PC-3 (cell line): ENCODE results near the gene ANXA6. TPM values are rescaled to one million over a fixed set of nuclear protein-coding genes. Genes with fewer than 3 reads are reported as not detected.

Experiments used
- ATAC-seq: fragments of 200-7000 bp; cut with Tn5 transposase; 2 replicates; pipeline ENCODE4 v1.9.1; 2020; ENCODE audit warnings: mild to moderate bottlenecking, moderate library complexity
- BruUV-seq: library from RNA; stranded (reverse); fragments of 400-500 nt; replicated peaks from 2 replicates; lab custom pipeline; 2021; lab: Mats Ljungman, UMichigan
- CTCF ChIA-PET: fragments of 300-600 bp; sonication (Branson Sonifier 250); formaldehyde crosslinking; loops from one replicate; lab custom pipeline; 2022; ENCODE audit warnings: antibody characterized with exemption; lab: Charles Lee
- POLR2A ChIA-PET: fragments of 300-600 bp; sonication (Branson Sonifier 250); formaldehyde crosslinking; loops from one replicate; lab custom pipeline; 2022; ENCODE audit warnings: antibody characterized with exemption; ENCODE audit not compliant: unreplicated experiment; lab: Charles Lee
- DNase-seq: peaks from one replicate; pipeline ENCODE4 v3.0.0-alpha.2; 2015
- H2AFZ ChIP-seq: fragments of 300-600 bp; sonication (generic); 2 replicates; pipeline ENCODE4 v1.6.0; 2016; ENCODE audit warnings: antibody characterized with exemption, low read length
- H3F3A ChIP-seq: fragments of 300-600 bp; sonication (generic); one replicate; pipeline ENCODE4 v1.6.0; 2017; ENCODE audit warnings: antibody characterized with exemption, low read length, control low read depth, mild to moderate bottlenecking; ENCODE audit not compliant: unreplicated experiment
- H3K27ac ChIP-seq: fragments of 300-600 bp; sonication (generic); 2 replicates; pipeline ENCODE4 v1.5.1; 2016; ENCODE audit warnings: mild to moderate bottlenecking, low read length
- H3K27me3 ChIP-seq: fragments of 300-600 bp; sonication (generic); 2 replicates; pipeline ENCODE4 v1.6.1; 2016; ENCODE audit warnings: low read length, mixed read lengths
- H3K36me3 ChIP-seq: fragments of 300-600 bp; sonication (generic); 2 replicates; pipeline ENCODE4 v1.6.1; 2016; ENCODE audit warnings: low read depth, mixed run types, low read length, mixed read lengths
- H3K4me1 ChIP-seq: fragments of 300-600 bp; sonication (generic); 2 replicates; pipeline ENCODE4 v1.5.1; 2016; ENCODE audit warnings: low read length; ENCODE audit not compliant: insufficient read depth
- H3K4me2 ChIP-seq: fragments of 300-600 bp; sonication (generic); 2 replicates; pipeline ENCODE4 v1.6.0; 2016; ENCODE audit warnings: low read length
- H3K4me3 ChIP-seq: fragments of 300-600 bp; sonication (generic); 2 replicates; pipeline ENCODE4 v1.5.1; 2016; ENCODE audit warnings: mild to moderate bottlenecking, low read length, mixed read lengths
- H3K79me2 ChIP-seq: fragments of 300-600 bp; sonication (generic); 2 replicates; pipeline ENCODE4 v1.6.1; 2017; ENCODE audit warnings: low read length, mixed read lengths
- H3K9ac ChIP-seq: fragments of 300-600 bp; sonication (generic); 2 replicates; pipeline ENCODE4 v1.6.0; 2016; ENCODE audit warnings: mild to moderate bottlenecking, low read length
- H3K9me2 ChIP-seq: fragments of 300-600 bp; sonication (generic); replicated peaks from 2 replicates; pipeline ENCODE4 v1.6.1; 2016; ENCODE audit warnings: mixed run types, low read length, mixed read lengths
- H3K9me3 ChIP-seq: fragments of 300-600 bp; sonication (generic); 2 replicates; pipeline ENCODE4 v1.6.1; 2016; ENCODE audit warnings: low read length, mixed read lengths
- H4K20me1 ChIP-seq: fragments of 300-600 bp; sonication (generic); 2 replicates; pipeline ENCODE4 v1.6.1; 2016; ENCODE audit warnings: low read length, mixed read lengths
- CTCF ChIP-seq: fragments of 300-600 bp; sonication (generic); conservative IDR thresholded peaks from 2 replicates; pipeline ENCODE4 v1.5.1; 2017; ENCODE audit warnings: antibody characterized with exemption, low read depth, mild to moderate bottlenecking, low read length
- EZH2 ChIP-seq: fragments of 300-600 bp; sonication (generic); IDR thresholded peaks from one replicate; pipeline ENCODE4 v1.6.1; 2017; ENCODE audit warnings: antibody characterized with exemption, mild to moderate bottlenecking, low read length; ENCODE audit not compliant: unreplicated experiment
- EZH2phosphoT487 ChIP-seq: fragments of 300-600 bp; sonication (generic); IDR thresholded peaks from 2 replicates; pipeline ENCODE4 v1.6.1; 2018; ENCODE audit warnings: mild to moderate bottlenecking, antibody characterized with exemption, low read length, borderline replicate concordance
- intact Hi-C: fragments of 100-400 bp; cut with micrococcal nuclease; formaldehyde crosslinking; loops from 2 replicates; pipeline ENCODE4 v1.9.0; 2023
- total RNA-seq: library from RNA; depleted of rRNA; stranded (reverse); fragments of >200 nt; gene quantifications from 2 replicates; pipeline ENCODE4 v1.2.3, GENCODE V29; 2014

Gene ANXA6
- total RNA-seq, 1 experiment from 2014 or later = 122 TPM

- ChIA-PET POLR2A (no interaction called here), CTCF (no interaction called here)
- Histone ChIP-seq H3K27ac (no peak overlapping the region), H3K36me3 (peaks cover 10% of the 10 kb centered on the region; the same call in 1 of the 2 replicates), H3K9ac (no peak overlapping the region), H3K79me2 (no peaks in the 10 kb centered on the region), H4K20me1 (no peaks in the 10 kb centered on the region), H3K9me3 (no peaks in the 10 kb centered on the region), H3F3A (no peaks in the 10 kb centered on the region), H2AFZ (no peak overlapping the region), H3K4me2 (no peak overlapping the region), H3K9me2 (no peaks in the 10 kb centered on the region), H3K4me3 (no peak overlapping the region), H3K27me3 (no peaks in the 10 kb centered on the region), H3K4me1 (no peaks in the 10 kb centered on the region)
- BruUV-seq = no TSS peak
- ATAC-seq (no peak), DNase-seq (no peak)
- TF ChIP-seq EZH2phosphoT487 = no peak
- TF ChIP-seq EZH2 = no peak
- intact Hi-C loops = no loop called here
Measured at GRCh38 chr5:151106509-151106908, 51.1 kb downstream of the ANXA6 start.

- Histone ChIP-seq H3K9ac (no peak overlapping the region), H3K79me2 (no peaks in the 10 kb centered on the region), H3K9me2 (no peaks in the 10 kb centered on the region), H3K4me1 (no peaks in the 10 kb centered on the region), H3K27ac (no peak overlapping the region), H3K36me3 (peaks cover 10% of the 10 kb centered on the region; the same call in 1 of the 2 replicates), H3K4me3 (no peak overlapping the region), H3K27me3 (no peaks in the 10 kb centered on the region), H3K9me3 (no peaks in the 10 kb centered on the region), H4K20me1 (no peaks in the 10 kb centered on the region), H2AFZ (no peak overlapping the region), H3K4me2 (no peak overlapping the region), H3F3A (no peaks in the 10 kb centered on the region)
- DNase-seq = no peak
- ChIA-PET CTCF (no interaction called here), POLR2A (no interaction called here)
- no peak for ATAC-seq
- no peak for TF ChIP-seq EZH2
- TF ChIP-seq EZH2phosphoT487 = no peak
- no peak for TF ChIP-seq CTCF
- intact Hi-C loops = no loop called here
- no TSS peak for BruUV-seq
Measured at GRCh38 chr5:151106043-151106442, 51.5 kb downstream of the ANXA6 start.

GRCh38 chr5:151105561-151105960 lies 52.0 kb downstream of the ANXA6 start:
- H3K27me3 ChIP-seq = no peaks in the 10 kb centered on the region
- ChIA-PET CTCF (no interaction called here), POLR2A (no interaction called here)
- no TSS peak for BruUV-seq
- no peak overlapping the region for H3K4me2 ChIP-seq
- H3K9me3 ChIP-seq = no peaks in the 10 kb centered on the region
- no peak overlapping the region for H3K9ac ChIP-seq
- TF ChIP-seq EZH2phosphoT487 (no peak), EZH2 (no peak), CTCF (no peak)
- ATAC-seq (no peak), DNase-seq (no peak)
- H3K79me2 ChIP-seq = no peaks in the 10 kb centered on the region
- H3K27ac ChIP-seq = no peak overlapping the region
- no peaks in the 10 kb centered on the region for H3K4me1 ChIP-seq
- no peaks in the 10 kb centered on the region for H4K20me1 ChIP-seq
- no peak overlapping the region for H2AFZ ChIP-seq
- peaks cover 10% of the 10 kb centered on the region; the same call in 1 of the 2 replicates for H3K36me3 ChIP-seq
- intact Hi-C loops = no loop called here
- no peaks in the 10 kb centered on the region for H3F3A ChIP-seq
- H3K4me3 ChIP-seq = no peak overlapping the region
- no peaks in the 10 kb centered on the region for H3K9me2 ChIP-seq
